NCI-H146 treated with DMSO at 0.1 percent for 48 hours (cell line): Measurements from ENCODE around the gene IL17RB.

Source experiments
- DNase-seq: peaks from one replicate; lab custom pipeline; 2025; ENCODE audit not compliant: unreplicated experiment; lab: John Stamatoyannopoulos, UW

The IL17RB gene

GRCh38 chr3:53811143-53811927 lies 35.0 kb upstream of the IL17RB start:
- DNase-seq, result no peak

DNA sequence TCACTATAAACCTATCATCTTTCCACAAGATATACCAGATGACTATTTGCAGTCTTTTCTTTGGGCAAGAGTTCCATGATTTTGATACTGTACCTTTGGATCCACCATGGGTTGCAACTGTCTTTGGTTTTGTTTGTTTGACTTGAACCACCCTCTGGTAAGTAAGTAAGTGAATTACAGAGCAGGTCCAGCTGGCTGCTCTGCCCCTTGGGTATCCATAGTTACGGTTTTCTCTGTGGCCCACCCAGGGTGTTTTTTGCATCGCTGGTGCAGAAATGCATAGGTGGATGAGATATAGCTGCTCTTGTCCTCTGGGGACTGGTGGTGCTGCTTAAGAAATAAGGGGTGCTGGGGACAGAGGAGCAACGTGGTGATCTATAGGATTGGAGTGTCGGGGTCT lies 33.9 kb upstream of the IL17RB start:
- no peak for DNase-seq

GRCh38 chr3:53813229-53813628 lies 33.1 kb upstream of the IL17RB start:
- DNase-seq, result no peak

GRCh38 chr3:53813876-53814275 lies 32.5 kb upstream of the IL17RB start:
- DNase-seq, result no peak

- no peak for DNase-seq
Measured at GRCh38 chr3:53815067-53815466, 31.3 kb upstream of the IL17RB start.

DNA sequence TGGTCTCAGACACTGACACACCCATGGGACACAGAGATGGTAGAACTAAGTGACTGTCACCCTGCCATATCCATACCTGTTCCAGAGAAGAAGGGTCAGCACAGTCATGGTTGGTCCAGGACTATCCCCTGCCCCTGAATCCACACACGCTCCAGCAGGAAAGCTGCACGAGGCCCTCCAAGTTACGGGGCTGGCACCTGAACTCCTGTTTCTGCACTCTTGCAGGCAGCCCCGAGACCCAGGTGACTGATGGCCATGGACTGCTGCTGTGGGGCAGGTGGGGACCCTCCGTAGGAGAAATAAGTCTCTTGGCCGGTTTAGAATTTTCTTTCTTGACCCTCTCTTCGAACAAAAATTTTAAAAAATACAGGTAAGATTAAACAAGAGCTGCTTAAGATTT lies 30.7 kb upstream of the IL17RB start:
- no peak for DNase-seq

DNA sequence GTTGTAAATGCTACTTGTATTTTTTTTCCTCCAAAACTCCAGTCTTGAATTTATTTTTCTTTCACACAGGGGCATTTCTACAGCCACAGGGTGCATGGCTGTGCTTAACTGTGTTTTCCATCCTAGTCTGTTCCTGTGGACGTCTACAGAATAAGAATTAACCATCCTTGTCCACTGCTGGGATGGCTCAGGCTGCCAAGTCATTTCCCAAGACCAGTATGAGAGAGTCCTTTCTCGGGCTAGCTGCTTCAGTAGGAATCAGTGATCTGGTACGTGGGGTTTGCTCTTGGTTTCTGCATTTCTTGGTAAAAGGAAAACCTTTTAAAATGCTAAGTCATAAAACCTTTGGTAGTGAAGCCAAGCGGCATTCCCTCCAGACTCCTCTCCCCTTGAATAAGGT lies 29.9 kb upstream of the IL17RB start:
- DNase-seq, result no peak

DNA sequence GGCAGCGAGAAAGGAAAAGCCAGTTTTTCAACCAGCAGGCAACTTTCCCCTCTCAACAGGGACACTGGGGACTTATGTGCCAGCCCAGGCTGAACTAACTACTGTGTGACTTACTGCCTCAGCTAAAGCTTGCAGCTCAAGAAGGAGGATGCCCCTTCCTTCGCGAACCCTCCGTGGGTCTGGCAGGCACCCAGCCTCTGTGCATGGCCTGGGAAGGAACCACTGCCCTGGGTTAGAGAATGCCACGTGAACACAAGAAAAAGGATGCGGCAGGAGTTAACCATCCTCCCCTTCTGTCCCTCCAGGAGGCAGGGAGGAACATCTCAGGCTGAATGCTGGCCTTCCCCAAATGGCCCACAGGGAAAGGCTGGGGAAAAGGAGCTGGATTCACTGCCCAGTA lies 29.2 kb upstream of the IL17RB start:
- no peak for DNase-seq

- no peak for DNase-seq
Measured at GRCh38 chr3:53817809-53818208, 28.6 kb upstream of the IL17RB start.

- DNase-seq, result no peak
Measured at GRCh38 chr3:53818221-53819162, 27.9 kb upstream of the IL17RB start.

DNA sequence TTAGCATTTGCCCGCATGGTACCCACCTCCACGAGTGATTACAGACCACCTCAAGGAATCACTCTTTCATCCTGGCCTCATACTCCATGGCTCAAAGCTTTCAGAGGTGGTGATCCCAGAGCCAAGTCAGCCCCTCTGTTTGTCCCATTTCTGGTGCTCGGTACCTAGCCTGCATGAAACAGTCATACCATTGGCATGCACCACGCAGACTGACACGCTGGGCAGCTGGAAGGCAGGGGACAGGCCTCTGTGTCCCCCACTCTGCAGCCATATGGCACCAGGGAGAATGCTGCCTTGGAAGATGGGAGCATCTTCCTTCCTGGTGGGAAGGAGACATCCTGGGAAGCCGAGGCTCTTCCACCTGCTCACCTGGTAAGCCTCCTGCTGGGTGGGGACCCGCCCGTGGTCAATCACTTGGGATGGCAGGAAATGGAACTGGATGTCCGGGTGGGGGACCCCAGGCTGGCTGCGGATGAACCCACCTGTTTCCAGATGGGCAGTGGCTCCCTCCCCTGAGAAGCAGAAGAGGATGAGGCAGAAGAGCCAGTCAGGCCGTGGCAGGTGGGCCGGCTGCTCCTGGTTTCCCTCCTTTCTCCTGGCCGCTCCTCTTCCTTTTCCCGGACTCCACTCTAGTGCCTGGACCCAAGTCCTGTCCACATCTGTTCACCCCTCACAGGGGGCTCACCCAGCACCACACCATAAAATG lies 27.1 kb upstream of the IL17RB start:
- no peak for DNase-seq

DNA sequence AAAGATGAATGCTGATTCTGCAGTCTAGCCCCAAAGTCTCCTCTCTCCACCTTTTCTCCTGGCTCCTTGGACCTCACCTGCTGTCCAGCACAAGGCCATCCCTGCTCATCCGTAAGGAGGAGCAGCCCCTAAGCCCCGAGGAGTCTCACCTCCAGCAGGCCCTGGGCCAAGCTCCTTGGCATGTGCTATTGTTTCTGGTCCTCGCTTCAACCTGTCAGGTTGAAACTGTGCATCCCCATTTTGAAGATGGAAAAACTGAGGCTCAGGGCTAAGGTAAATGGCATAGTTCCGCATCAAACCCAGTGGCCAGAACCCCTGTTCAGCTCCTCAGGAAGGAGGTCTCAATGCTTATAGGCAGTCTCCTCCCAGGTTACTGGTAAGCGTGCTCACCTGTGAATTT lies 26.3 kb upstream of the IL17RB start:
- no peak for DNase-seq

GRCh38 chr3:53820756-53821580 lies 25.4 kb upstream of the IL17RB start:
- no peak for DNase-seq

DNA sequence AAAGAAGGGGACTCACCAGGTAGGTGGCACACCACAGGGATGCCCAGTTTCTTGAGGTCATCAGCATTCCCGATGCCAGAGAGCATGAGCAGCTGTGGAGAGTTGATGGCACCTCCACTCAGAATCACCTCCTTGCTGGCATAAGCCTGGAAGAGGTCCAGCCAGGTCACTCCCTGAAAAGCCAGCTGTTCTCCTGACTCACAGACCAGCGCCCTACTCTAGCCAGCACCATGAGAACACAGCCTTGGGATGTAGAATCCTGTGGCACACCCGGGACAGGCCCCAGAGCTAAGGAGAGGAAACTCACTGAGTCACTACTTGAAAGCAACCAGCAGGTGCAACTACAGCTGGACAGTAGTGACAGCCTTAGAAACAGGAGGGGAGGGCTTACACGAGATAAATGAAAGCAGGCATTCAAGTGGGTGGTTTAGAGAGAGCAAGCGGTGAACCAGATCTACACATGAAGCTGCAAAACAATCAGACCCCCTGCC lies 24.7 kb upstream of the IL17RB start:
- no peak for DNase-seq

GRCh38 chr3:53822331-53822741 lies 24.0 kb upstream of the IL17RB start:
- no peak for DNase-seq

DNA sequence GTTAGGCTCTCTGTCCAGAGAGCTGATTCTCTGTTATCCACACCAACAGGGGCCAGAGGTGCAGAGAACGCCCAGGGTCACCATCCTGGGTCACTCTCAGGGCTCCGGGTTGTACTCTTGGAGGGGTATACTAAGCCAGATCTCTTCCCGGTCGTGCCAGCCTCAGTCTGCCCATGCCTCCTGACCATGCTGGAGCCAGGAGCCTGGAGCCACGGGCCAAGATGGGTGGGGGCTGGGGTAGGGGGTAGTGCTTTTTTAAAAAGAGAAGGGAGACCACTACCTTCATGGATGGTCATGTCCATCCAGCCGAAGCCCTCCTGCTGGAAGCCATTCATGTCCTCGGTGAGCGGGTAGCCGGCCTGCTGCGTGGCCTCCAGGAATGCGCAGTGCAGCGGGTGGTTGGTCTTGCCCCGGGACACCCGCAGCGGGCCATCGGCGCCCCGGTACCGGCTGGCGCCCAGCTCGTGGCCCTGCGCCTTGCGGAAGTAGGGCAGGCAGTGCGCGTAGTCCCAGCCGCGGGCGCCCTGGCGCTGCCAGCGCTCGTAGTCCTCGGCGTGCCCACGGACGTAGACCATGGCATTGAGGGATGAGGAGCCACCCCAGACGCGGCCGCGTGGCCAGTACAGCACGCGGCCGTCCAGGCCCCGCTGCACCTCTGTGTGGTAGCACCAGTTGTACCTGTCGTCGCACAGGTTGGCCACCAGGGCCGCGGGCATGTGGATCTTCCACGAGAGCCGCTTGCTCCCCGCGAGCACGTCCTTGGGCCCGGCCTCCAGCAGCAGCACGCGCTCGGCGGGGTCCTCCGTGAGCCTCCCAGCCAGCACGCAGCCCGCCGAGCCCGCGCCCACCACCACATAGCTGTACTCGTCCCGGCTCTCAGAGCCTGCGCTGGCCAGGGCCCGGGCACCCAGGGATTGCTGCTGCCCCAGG lies 23.1 kb upstream of the IL17RB start:
- no peak for DNase-seq

DNA sequence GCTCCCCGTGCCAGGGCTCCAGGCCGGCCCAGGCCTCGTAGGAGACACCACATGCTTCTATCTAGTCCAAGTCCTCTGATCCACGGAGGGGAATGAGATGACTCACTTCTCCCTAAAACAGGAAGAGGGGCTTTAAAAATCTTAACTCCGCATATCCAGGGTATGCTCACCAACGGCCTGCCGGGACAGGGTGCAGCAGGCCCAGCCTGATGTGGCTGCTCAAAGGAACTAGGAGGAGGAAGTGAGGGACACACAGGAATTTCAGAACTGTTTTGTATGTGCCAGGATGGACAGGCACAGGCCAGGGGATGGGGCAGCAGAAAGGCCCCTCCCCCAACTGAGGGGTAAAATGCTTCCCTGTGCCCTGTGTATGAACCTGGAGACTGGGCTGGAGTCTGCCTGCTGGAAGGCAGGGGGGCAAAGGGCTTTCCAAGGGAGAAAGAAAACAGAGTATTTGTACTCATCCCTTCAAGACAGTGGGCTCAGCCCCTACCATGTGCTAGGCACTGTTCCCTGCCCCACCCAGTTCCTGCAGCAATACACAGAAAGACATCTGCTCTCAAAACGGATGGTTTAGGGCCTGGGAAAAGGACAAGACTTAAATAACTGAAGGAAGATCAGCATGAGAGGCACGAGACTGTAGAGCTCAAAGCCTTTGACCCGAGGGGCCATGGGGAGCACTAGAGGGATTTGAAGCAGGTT lies 22.3 kb upstream of the IL17RB start:
- no peak for DNase-seq

DNA sequence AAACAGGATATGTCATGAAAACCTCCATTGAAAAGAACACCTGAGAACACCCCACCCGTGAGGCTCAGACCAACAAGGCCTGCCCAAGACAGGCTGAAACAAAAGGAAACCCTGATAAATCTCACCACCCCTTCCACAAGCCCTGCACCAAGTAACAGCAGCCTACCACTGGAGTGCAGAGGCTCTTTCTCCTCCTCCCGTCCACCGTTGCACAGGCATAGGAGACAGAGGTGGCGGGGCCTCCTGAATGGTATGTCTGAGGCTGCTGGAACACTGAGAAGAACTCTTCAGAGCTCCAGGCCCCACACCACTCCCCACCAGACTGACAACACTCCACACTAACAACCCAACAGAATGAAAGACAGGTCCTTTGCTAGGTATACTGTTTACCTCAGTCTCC lies 21.6 kb upstream of the IL17RB start:
- DNase-seq, result no peak

GRCh38 chr3:53826048-53826447 lies 20.3 kb upstream of the IL17RB start:
- DNase-seq, result no peak
